ENCODE measurements around the gene NANOS2.

GRCh38 chr19:45911291-45911690 is 3.3 kb downstream of the NANOS2 start:
- TF ChIP-seq EZH2phosphoT487 (IDR thresholded peaks at IDR 0.05; ENCODE audit: insufficient read depth, low read depth) (no peak), EZH2 (IDR thresholded peaks at IDR 0.05; ENCODE audit: insufficient read depth, poor library complexity, severe bottlenecking) (no peak)
